Endometrial microvascular endothelial cells (primary cell): ENCODE measurements around the gene GDF7. TPM values are rescaled to one million over a fixed set of nuclear protein-coding genes. Genes with fewer than 3 reads are reported as not detected.

Experiments used
- in situ Hi-C: cut with HindIII; loops from 2 replicates; pipeline ENCODE4 v1.10.0; 2017; ENCODE audit warnings: low sequenced_read_pairs, low pct_unique_long_range_greater_than_20kb; ENCODE audit errors: inconsistent ontology term
- total RNA-seq: library from RNA; depleted of rRNA; stranded (reverse); fragments of >200 nt; gene quantifications from one replicate; pipeline ENCODE4 v1.2.3, GENCODE V29; 2015; ENCODE audit errors: inconsistent ontology term

The GDF7 gene
- total RNA-seq, 1 donor from 2014 or later = 0.09 TPM

- in situ Hi-C loops = loop anchor here (10.0 kb wide), 1 partner anchor 52 kb away; no protein-coding TSS in a partner anchor
Observed at GRCh38 chr2:20626698-20627513, 40.0 kb upstream of the GDF7 start.

- in situ Hi-C loops = loop anchor here (10.0 kb wide), 1 partner anchor 53 kb away; no protein-coding TSS in a partner anchor
Observed at GRCh38 chr2:20627712-20628380, 39.1 kb upstream of the GDF7 start.

GRCh38 chr2:20629181-20629580 lies 37.8 kb upstream of the GDF7 start:
- in situ Hi-C loops = loop anchor here (10.0 kb wide), 1 partner anchor 54 kb away; no protein-coding TSS in a partner anchor

GRCh38 chr2:20629581-20630171 lies 37.3 kb upstream of the GDF7 start:
- in situ Hi-C loops = loop anchor here (10.0 kb wide), 1 partner anchor 55 kb away; no protein-coding TSS in a partner anchor

GRCh38 chr2:20630967-20631366 lies 36.0 kb upstream of the GDF7 start:
- in situ Hi-C loops = no loop called here

- in situ Hi-C loops = no loop called here
Observed at GRCh38 chr2:20631617-20632307, 35.2 kb upstream of the GDF7 start.

GRCh38 chr2:20632446-20632990 lies 34.4 kb upstream of the GDF7 start:
- in situ Hi-C loops = no loop called here

- in situ Hi-C loops = no loop called here
Observed at GRCh38 chr2:20633001-20633400, 33.9 kb upstream of the GDF7 start.

GRCh38 chr2:20633794-20634506 lies 33.0 kb upstream of the GDF7 start:
- in situ Hi-C loops = no loop called here

GRCh38 chr2:20634507-20635112 lies 32.3 kb upstream of the GDF7 start:
- in situ Hi-C loops = no loop called here

GRCh38 chr2:20635113-20635510 lies 31.8 kb upstream of the GDF7 start:
- in situ Hi-C loops = no loop called here

GRCh38 chr2:20635675-20636584 lies 31.0 kb upstream of the GDF7 start:
- in situ Hi-C loops = no loop called here

- in situ Hi-C loops = no loop called here
Observed at GRCh38 chr2:20637147-20637546, 29.8 kb upstream of the GDF7 start.

- in situ Hi-C loops = no loop called here
Observed at GRCh38 chr2:20638014-20638413, 28.9 kb upstream of the GDF7 start.

GRCh38 chr2:20638646-20639430 lies 28.1 kb upstream of the GDF7 start:
- in situ Hi-C loops = no loop called here

GRCh38 chr2:20640411-20641122 lies 26.4 kb upstream of the GDF7 start:
- in situ Hi-C loops = no loop called here
